IPS DF 19.7 (cell line): ENCODE measurements around the gene IDNK.

ENCODE experiments used
- DNase-seq: peaks from one replicate; pipeline ENCODE4 v3.0.0-alpha.2; 2013; ENCODE audit warnings: low read depth, low spot score

IDNK gene

GRCh38 chr9:83633676-83634075, 10.7 kb downstream of the IDNK start:
- no peak for DNase-seq

- no peak for DNase-seq
Measured at GRCh38 chr9:83636813-83637212, 13.9 kb downstream of the IDNK start.

- no peak for DNase-seq
Measured at GRCh38 chr9:83637389-83637788, 14.4 kb downstream of the IDNK start.

GRCh38 chr9:83639266-83639665, 16.3 kb downstream of the IDNK start:
- DNase-seq: no peak

- DNase-seq: no peak
Measured at GRCh38 chr9:83642793-83643192, 19.9 kb downstream of the IDNK start.

GRCh38 chr9:83646500-83647239, 23.7 kb downstream of the IDNK start:
- no peak for DNase-seq

GRCh38 chr9:83649080-83649479, 26.1 kb downstream of the IDNK start:
- DNase-seq: no peak

- no peak for DNase-seq
Measured at GRCh38 chr9:83649515-83649914, 26.6 kb downstream of the IDNK start.

- DNase-seq: no peak
Measured at GRCh38 chr9:83651558-83651957, 28.6 kb downstream of the IDNK start.

GRCh38 chr9:83652433-83652832, 29.5 kb downstream of the IDNK start:
- DNase-seq: no peak

GRCh38 chr9:83655433-83655832, 32.5 kb downstream of the IDNK start:
- DNase-seq: no peak

GRCh38 chr9:83656032-83656680, 33.2 kb downstream of the IDNK start:
- DNase-seq: no peak

GRCh38 chr9:83656952-83657351, 34.0 kb downstream of the IDNK start:
- no peak for DNase-seq

GRCh38 chr9:83662933-83663332, 40.0 kb downstream of the IDNK start:
- DNase-seq: no peak

GRCh38 chr9:83665580-83666200, 42.7 kb downstream of the IDNK start:
- no peak for DNase-seq

GRCh38 chr9:83669067-83669466, 46.1 kb downstream of the IDNK start:
- no peak for DNase-seq

GRCh38 chr9:83670381-83670780, 47.4 kb downstream of the IDNK start:
- DNase-seq: no peak

GRCh38 chr9:83671451-83671850, 48.5 kb downstream of the IDNK start:
- DNase-seq: no peak

- no peak for DNase-seq
Measured at GRCh38 chr9:83675466-83675865, 52.5 kb downstream of the IDNK start.

GRCh38 chr9:83677596-83677995, 54.7 kb downstream of the IDNK start:
- no peak for DNase-seq

- DNase-seq: no peak
Measured at GRCh38 chr9:83680233-83680632, 57.3 kb downstream of the IDNK start.

- DNase-seq: no peak
Measured at GRCh38 chr9:83681490-83681889, 58.5 kb downstream of the IDNK start.

- no peak for DNase-seq
Measured at GRCh38 chr9:83688921-83689320, 66.0 kb downstream of the IDNK start.
